Fibroblast of lung (primary cell): ENCODE measurements around the gene POLR3E.

Experiments
- EZH2 ChIP-seq: IDR thresholded peaks from 2 replicates; pipeline ENCODE4 v1.5.1; 2012; ENCODE audit warnings: low read length, control low read depth, mild to moderate bottlenecking; ENCODE audit errors: missing control alignments
- TF ChIP-seq, protein P1 (sequence below), 2 donors: IDR thresholded peaks in 1 of 2; conservative IDR thresholded peaks in 1 of 2; 1 replicate in 1 of 2; 2 replicates in 1 of 2; pipeline ENCODE4 v1.5.1; 2011 to 2012; ENCODE audit warnings: low read length in 2 of 2, control low read depth in 1 of 2, inconsistent platforms in 1 of 2, low read depth in 1 of 2, mild to moderate bottlenecking in 1 of 2

DNA sequence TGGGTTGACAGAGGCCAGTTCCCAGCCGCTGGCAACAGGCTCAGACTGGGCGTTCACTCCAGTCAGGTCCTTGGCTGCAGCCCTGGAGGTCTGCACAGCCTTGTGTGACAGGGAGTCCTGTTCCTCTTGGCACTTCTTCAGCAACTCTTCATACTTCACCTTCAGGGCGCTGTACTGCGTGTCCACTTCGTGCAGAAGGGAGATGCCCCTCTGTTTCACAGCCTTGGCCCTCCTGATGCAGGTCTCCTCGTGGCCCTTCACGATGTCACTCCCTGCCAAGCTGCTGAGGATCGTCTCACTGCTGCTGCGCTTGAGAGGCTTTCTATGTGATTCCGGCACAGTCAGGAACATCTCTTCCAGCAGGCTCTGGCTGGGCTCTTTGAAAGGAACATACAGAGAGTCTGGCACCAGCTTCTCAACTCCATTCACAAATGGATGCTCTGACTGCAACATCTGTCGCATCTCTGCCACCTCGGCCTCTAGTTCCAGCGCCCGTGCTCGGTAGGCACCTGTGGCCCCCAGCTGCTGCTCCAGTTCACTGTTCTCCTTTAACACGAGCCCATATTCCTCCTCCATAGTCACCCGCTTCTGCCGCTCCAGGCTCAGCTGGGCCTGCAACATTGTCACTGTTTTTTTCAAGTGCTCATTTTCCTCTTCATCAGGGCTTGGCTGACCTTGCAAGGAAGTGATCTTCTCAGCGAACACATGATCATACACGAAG lies 50.1 kb downstream of the POLR3E start:
- TF ChIP-seq, protein P1, sequence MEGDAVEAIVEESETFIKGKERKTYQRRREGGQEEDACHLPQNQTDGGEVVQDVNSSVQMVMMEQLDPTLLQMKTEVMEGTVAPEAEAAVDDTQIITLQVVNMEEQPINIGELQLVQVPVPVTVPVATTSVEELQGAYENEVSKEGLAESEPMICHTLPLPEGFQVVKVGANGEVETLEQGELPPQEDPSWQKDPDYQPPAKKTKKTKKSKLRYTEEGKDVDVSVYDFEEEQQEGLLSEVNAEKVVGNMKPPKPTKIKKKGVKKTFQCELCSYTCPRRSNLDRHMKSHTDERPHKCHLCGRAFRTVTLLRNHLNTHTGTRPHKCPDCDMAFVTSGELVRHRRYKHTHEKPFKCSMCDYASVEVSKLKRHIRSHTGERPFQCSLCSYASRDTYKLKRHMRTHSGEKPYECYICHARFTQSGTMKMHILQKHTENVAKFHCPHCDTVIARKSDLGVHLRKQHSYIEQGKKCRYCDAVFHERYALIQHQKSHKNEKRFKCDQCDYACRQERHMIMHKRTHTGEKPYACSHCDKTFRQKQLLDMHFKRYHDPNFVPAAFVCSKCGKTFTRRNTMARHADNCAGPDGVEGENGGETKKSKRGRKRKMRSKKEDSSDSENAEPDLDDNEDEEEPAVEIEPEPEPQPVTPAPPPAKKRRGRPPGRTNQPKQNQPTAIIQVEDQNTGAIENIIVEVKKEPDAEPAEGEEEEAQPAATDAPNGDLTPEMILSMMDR (conservative IDR thresholded peaks at IDR 0.05 in 1 of 2, IDR thresholded peaks at IDR 0.05 in 1 of 2; ENCODE audit: low read depth in 1 of 2, low read length in 2 of 2): no peak
- no peak for TF ChIP-seq EZH2
